ENCODE data around the gene TRIM50.
"Not testable (repeated sequence)": the region's sequence is repeated elsewhere in the genome, so short reads cannot be mapped to it uniquely, and the experiment has no call there.

GRCh38 chr7:73311421-73311820 lies 16.5 kb downstream of the TRIM50 start:
- not testable (repeated sequence) for TF ChIP-seq CTCF (optimal IDR thresholded peaks at IDR 0.05 in 1 of 3, IDR thresholded peaks at IDR 0.05 in 1 of 3, conservative IDR thresholded peaks at IDR 0.05 in 1 of 3; ENCODE audit: extremely low read depth in 1 of 3, insufficient read depth in 2 of 3, low read length in 3 of 3); EZH2 (IDR thresholded peaks at IDR 0.05; ENCODE audit: low read length)

All from keratinocyte (primary cell).